AG09319 (cell line): Measurements from ENCODE around the gene TCN2.
"Not testable (repeated sequence)": the region's sequence is repeated elsewhere in the genome, so short reads cannot be mapped to it uniquely, and the experiment has no call there.

Experiments used
- DNase-seq: peaks from one replicate; pipeline ENCODE4 v3.0.0-alpha.2; 2010; ENCODE audit warnings: low read depth; ENCODE audit errors: extremely low read depth
- CTCF ChIP-seq: IDR thresholded peaks from 2 replicates; pipeline ENCODE4 v1.5.1; 2011; ENCODE audit warnings: low read depth, mild to moderate bottlenecking, inconsistent platforms, low read length, moderate library complexity

The TCN2 gene

GRCh38 chr22:30591588-30592359, 15.2 kb upstream of the TCN2 start, which contains the start of gene PES1:
Gene PES1, minus strand, starts transcription at chr22:30591910. Its CDS starts 77 bp downstream, at chr22:30591833.
- TF ChIP-seq CTCF: no peak
- DNase-seq: peak; percentile 97

- not testable (repeated sequence) for DNase-seq
Measured at GRCh38 chr22:30592360-30592713, 14.6 kb upstream of the TCN2 start.

GRCh38 chr22:30596199-30596598, 10.8 kb upstream of the TCN2 start:
- no peak for DNase-seq
- no peak for TF ChIP-seq CTCF

GRCh38 chr22:30596886-30597285, 10.1 kb upstream of the TCN2 start:
- no peak for DNase-seq
- no peak for TF ChIP-seq CTCF

GRCh38 chr22:30598986-30599385, 8.0 kb upstream of the TCN2 start:
- DNase-seq: no peak

DNA sequence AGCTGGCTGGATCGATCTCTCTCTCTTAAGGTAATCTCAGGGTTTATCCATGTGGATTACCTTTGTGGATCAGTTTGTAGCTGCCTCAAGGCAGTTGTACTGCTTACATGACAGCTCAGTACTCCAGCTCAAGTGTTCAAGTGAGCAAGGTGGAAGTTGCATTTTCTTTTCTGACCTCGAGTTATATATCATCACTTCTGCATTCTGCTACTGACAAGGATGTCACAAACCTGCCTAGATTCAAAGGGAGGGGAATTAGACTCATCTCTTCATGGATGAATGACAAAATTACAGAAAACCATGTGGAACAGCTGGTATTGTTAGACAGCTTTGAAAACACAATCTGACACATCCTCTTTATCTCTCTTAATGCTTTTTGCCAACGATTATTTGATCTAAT, 6.1 kb upstream of the TCN2 start:
- no peak for DNase-seq
- no peak for TF ChIP-seq CTCF

More at GRCh38 chr22:30598986-30599385, 8.0 kb upstream of the TCN2 start:
- TF ChIP-seq CTCF: no peak

DNA sequence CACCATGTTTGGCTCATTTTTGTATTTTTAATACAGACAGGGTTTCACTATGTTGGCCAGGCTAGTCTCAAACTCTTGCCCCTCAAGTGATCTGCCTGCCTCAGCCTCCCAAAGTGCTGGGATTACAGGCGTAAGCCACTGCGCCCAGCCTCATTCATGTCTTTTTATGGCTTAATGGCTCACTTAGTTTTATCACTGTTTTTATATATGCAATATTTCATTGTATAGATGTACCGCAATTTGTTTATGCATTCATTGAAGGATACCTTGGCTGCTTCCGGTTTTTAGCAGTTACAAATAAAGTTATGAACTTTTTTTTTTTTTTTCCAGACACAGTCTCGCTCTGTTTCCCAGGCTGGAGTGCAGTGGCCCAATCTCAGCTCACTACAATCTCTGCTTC, 5.5 kb upstream of the TCN2 start:
- DNase-seq: no peak
- no peak for TF ChIP-seq CTCF

GRCh38 chr22:30602049-30602448, 4.9 kb upstream of the TCN2 start:
- DNase-seq: no peak
- peak; percentile 21 for TF ChIP-seq CTCF
